Stimulated activated CD8-positive, alpha-beta memory T cell treated with anti-CD3 and anti-CD28 coated beads, Interleukin-2, amount 100 ng/mL, for 48 hours (primary cell): ENCODE data around the gene SLC25A23.
A peak's percentile ranks its signal among the peaks of the same experiment; 100 is the strongest.

Experiments
- DNase-seq, 2 donors: peaks; one replicate each; pipeline ENCODE4 v3.0.0-alpha.2; 2020; ENCODE audit warnings: low read depth in 2 of 2

Gene SLC25A23

GRCh38 chr19:6424939-6425731, 34.5 kb downstream of the SLC25A23 start:
- DNase-seq, result peak; percentile 98

GRCh38 chr19:6424195-6424938, 35.2 kb downstream of the SLC25A23 start, which contains the start of gene KHSRP:
TSS of gene KHSRP (minus strand) at chr19:6424811. CDS start at chr19:6424701, 110 bp downstream.
- DNase-seq, result no peak

GRCh38 chr19:6423499-6424194, 35.9 kb downstream of the SLC25A23 start:
- peak in 1 of 2 donors; percentile 23 for DNase-seq

DNA sequence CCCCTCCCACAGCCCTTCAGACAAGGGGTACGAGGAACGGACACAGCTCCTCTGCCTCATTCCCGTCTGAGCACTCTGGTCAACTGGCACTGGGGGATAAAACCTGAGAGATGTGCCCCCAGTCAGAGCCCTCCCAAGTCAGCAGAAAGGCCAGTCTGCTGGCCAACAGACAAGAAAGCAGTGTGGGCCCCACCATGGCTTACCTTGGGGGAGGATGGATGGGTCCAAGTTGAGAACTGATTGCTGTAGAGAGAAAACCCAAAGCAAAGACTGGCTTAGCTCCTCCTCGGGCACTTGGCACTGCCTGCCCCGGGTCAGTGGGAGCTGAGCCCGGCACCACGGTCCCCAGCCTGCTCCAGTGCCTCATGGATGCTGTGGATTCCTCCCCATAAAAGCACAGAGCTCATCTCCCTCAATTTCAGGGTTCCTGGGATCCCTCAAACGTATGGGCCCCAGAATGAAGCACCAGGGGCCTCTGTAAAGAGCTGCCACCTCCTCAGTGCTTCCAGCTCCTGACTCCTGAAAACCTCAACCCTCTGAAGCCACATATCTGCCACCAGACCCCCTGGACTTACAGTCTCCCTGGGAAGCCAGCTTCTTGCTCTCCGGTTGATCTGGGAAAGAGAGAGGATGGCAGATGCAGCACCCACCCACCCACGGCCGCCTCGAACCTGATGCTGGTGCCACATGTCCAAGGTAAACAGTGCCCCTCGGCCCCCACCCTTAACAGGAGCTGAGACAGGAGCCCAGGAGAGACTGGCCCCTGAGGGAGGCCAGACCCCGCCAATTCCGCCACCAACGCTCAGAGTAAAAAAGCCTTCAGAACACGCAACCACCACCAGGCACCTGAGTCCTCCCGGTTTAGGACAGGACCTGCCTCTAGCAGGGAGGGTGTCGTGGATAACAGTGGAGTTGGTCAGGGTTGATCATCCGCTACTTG, 38.2 kb downstream of the SLC25A23 start:
- no peak for DNase-seq

DNA sequence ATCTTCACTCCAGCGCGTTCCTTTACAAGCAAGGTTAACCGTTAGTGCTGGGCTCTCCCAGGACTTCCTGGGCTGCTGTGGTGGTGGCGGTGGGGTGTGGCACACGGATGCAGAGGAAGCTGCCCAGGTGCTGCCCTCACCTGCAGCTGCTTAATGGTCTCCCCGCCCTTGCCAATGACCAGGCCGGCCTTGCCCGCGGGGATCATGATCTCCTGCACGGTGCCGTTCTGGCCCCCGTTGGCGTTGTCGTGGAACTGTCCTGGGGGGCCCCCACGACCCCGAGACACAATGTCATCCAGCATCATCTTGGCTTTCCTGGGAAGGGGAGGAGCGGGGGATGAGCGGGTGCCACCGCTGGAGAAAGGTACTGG, 41.0 kb downstream of the SLC25A23 start:
- DNase-seq, result no peak

DNA sequence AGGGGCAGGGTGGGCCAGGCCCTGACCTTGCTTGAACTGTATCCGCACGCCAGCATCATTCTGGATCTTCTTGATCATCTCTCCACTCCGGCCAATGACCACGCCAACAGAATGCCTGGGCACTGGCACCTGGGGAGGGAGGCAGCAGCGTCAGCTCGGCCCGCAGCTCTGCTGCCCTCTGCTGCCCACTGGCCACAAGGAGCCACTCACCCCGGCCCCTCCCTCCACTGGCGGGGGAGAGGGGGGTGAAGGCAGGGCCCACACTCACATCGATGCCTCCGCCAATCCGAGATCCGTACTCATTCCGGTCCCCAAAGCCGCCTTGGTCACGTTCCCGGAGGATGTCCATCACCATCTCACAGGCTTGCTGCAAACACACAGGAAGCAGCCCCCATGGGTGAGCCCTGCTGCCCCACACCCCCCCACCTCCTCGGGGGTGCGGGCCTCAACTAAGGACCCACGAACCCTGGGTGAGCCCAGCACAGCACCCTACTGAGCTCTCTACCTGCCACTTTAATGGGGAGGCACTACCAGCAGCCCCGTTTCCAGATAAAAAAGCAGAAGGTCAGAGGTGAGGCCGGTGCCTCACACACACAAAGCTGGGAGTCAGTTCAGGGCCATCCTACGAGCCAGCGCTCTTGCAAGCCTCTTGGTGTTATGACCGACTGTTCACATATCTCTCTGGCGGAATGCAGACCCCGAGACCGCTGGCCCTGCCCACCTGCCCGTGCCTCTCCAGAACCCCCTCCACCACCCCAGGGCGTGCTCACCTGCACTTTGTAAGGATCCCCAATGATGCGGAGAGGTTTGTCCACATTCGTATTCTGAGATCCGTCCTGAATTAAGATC, 41.7 kb downstream of the SLC25A23 start:
- no peak for DNase-seq

- no peak for DNase-seq
Measured at GRCh38 chr19:6416658-6417405, 42.8 kb downstream of the SLC25A23 start.

DNA sequence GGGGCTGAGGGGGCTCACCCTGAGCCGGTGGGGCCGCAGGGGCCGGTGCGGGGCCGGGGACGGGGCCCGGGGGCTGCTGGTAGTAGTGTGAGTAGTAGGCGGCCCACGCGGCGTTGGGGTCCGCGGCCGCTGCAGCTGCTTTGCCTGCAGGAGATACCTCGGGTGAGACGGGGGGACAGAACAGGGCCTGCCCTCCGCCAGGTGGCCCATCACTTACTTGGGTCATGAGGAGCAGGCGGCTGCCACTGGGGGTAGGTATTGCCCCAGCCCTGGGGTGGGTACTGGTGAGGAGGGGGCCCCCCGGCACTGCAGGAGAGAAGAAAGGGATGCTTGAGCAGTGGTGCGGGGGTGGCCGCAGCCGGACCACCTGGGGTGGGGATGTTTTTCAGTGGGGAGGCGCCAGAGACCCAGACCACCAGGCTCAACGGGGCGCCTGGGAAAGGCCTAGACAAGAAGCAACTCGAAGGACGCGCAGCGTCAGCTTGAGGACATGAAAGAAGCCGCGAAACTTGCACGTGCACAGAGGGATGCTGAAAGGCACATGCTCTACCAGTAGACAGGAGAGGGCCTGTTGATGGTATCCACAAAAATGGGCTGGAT, 43.9 kb downstream of the SLC25A23 start:
- no peak for DNase-seq

DNA sequence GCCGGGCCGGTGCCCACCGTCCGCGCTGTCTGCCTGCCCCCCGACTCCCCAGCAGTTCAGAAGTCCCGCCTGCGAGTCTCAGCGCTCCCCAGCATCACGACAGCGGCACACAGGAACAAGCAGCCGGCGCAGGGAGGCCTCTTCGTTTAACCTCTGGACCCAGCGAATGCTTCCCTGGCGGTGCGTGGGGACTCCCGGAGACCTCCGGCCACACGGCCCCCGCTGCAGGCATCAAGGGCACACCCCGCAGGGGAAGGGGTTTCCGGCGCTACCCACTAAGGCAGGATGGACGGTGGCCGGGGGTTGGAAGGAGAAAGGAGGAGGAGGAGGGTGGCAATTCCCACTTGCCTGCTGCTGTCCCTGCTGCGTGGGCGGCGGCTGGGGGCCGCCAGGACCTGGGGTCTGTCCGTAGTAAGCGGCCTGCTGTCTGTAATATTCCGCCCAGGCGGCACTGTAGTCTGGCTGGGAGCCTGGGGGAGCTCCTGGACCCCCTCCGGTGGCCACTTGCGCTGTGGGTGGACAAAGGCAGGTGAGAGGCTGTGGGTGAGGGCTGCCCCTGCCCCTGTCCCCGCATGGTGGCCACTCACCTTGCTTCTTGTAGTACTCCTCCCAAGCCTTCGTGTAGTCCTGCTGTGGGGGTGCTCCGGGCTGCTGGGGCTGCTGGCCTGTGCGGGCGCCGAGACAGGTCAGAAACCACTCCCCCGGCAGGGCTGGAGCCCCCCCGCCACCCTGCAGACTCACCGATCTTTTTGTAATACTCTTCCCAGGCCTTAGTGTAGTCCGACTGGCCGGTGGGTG, 44.6 kb downstream of the SLC25A23 start:
- DNase-seq, result no peak

- DNase-seq, result no peak
Measured at GRCh38 chr19:6413721-6414643, 45.6 kb downstream of the SLC25A23 start.

DNA sequence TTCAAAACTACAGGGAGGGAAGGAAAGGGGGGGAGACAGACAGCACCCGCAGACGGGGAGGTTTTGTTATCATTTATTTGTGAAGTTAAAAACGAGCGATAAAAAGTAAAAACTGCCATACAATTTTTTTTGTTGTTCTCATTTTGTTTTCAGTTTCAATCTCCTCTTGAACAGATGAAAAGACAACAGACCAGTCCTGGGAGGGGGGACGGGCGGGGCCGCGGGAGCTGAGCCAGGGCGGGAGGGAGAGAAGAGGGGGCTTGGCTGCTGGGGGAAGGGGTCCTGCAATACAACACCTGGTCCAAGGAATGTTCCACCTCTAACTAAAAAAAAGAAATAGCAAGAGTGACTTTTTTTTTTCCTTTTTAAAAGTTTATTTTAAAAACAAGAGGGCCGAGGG, 46.3 kb downstream of the SLC25A23 start:
- no peak for DNase-seq

DNA sequence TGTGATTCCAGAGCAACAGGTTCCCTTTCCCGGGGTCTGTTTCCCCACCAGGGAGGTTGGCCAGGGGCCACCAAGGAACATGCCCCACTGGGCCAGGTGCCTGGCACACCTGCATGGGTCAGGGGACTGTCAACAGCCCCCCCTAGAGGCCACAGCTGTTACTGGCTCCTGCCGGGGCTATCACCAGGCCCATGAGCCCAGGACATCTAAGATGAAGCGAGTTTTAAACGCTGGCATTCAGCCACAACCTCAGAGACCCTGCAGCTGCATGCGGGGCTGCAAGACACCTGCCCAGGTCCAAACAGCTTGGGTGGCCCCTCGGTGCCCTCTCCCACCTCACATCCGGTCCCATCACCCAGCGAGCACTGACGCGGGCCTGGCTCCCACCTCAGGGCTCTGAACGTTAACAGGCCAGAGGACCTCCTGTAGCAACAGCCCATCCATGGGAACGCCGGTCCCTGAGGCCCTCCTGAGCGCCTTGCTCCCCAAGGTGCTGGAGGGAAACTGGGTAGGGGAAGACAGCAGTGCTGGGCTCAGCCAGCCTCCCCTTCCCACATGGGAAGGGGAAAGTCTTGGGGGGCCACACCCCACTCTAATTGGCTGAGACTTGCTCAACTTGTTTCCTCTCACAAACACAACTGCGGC, 47.0 kb downstream of the SLC25A23 start:
- no peak for DNase-seq

DNA sequence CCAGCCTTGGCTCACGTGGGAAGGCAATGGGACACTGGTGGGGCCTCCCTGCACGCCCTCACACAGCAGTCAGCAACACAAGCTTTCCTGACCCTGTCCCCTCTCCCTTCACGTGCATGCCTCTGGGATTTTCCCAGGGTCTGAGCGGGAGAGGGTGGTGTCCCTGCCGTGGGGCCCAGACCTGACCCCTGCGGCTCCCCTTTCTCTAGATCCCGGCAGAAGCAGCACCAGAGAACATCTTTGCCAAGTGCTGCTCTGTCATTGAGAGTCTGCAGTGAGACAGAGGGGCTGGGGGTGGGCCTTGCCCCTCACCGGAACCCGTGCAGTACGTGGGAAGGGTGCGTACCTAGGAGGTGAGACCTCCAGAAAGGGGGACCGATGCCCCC, 47.5 kb downstream of the SLC25A23 start:
- DNase-seq, result no peak

- DNase-seq, result no peak
Measured at GRCh38 chr19:6409346-6409745, 50.2 kb downstream of the SLC25A23 start.

DNA sequence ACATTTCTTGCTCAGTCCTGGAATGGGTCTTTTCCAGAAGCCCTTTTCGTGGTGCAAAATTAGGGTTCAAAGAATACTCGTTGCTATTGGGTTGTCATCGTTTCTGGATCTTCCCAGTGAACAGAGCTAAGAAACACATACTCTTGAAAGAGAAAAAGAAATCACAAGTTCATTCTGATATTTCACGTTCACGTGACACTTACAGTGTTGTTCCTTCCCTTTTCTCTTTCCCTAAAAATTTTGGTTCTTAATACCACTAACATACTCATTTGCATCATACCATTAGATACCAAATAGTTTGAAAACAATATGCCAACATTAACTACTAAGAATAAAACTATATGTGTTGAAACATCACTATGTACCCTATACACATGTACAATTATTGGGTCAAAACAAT, 53.2 kb downstream of the SLC25A23 start:
- no peak for DNase-seq

- DNase-seq, result no peak
Measured at GRCh38 chr19:6402837-6403608, 56.6 kb downstream of the SLC25A23 start.
